KMS-11 (cell line): ENCODE results near the gene MLANA.
A peak's percentile ranks its signal among the peaks of the same experiment; 100 is the strongest.
"Not testable (repeated sequence)": the region's sequence is repeated elsewhere in the genome, so short reads cannot be mapped to it uniquely, and the experiment has no call there.

Source experiments
- H2AFZ ChIP-seq: fragments of 200-600 bp; sonication (generic); 2 replicates; pipeline ENCODE4 v1.6.1; 2016; ENCODE audit warnings: antibody characterized with exemption, mixed run types, low read depth
- H3K27ac ChIP-seq: fragments of 200-600 bp; sonication (generic); 2 replicates; pipeline ENCODE4 v1.6.1; 2016; ENCODE audit warnings: mild to moderate bottlenecking, mixed run types
- H3K27me3 ChIP-seq: fragments of 200-600 bp; sonication (generic); 2 replicates; pipeline ENCODE4 v1.6.1; 2017; ENCODE audit warnings: mild to moderate bottlenecking, low read depth, mixed run types, moderate library complexity; ENCODE audit not compliant: insufficient read depth
- H3K36me3 ChIP-seq: fragments of 200-600 bp; sonication (generic); 2 replicates; pipeline ENCODE4 v1.6.1; 2017; ENCODE audit warnings: mild to moderate bottlenecking, mixed run types; ENCODE audit not compliant: insufficient read depth
- H3K4me1 ChIP-seq: fragments of 200-600 bp; sonication (generic); 2 replicates; pipeline ENCODE4 v1.6.1; 2016; ENCODE audit warnings: mild to moderate bottlenecking, low read depth, mixed run types; ENCODE audit not compliant: poor library complexity, severe bottlenecking
- H3K4me2 ChIP-seq: fragments of 200-600 bp; sonication (generic); 2 replicates; pipeline ENCODE4 v1.7.0; 2016; ENCODE audit warnings: mild to moderate bottlenecking, mixed run types
- H3K4me3 ChIP-seq: fragments of 200-600 bp; sonication (generic); IDR thresholded peaks from 2 replicates; pipeline ENCODE4 v1.6.1; 2017; ENCODE audit warnings: low read depth, low read length, mixed read lengths; ENCODE audit not compliant: insufficient read depth
- H3K79me2 ChIP-seq: fragments of 200-600 bp; sonication (generic); 2 replicates; pipeline ENCODE4 v1.6.1; 2016; ENCODE audit warnings: low read depth, mixed run types; ENCODE audit not compliant: insufficient read depth
- H3K9ac ChIP-seq: fragments of 200-600 bp; sonication (generic); 2 replicates; pipeline ENCODE4 v1.6.1; 2016; ENCODE audit warnings: mild to moderate bottlenecking, mixed run types
- H4K20me1 ChIP-seq: fragments of 200-600 bp; sonication (generic); 2 replicates; pipeline ENCODE4 v1.6.1; 2016; ENCODE audit warnings: mild to moderate bottlenecking, mixed run types; ENCODE audit not compliant: insufficient read depth
- TF ChIP-seq, protein P1 (sequence below): fragments of 200-600 bp; sonication (generic); conservative IDR thresholded peaks from 2 replicates; pipeline ENCODE4 v1.6.1; 2017; ENCODE audit warnings: low read depth, mild to moderate bottlenecking, antibody characterized with exemption, low read length, moderate library complexity, mixed read lengths

The MLANA gene

DNA sequence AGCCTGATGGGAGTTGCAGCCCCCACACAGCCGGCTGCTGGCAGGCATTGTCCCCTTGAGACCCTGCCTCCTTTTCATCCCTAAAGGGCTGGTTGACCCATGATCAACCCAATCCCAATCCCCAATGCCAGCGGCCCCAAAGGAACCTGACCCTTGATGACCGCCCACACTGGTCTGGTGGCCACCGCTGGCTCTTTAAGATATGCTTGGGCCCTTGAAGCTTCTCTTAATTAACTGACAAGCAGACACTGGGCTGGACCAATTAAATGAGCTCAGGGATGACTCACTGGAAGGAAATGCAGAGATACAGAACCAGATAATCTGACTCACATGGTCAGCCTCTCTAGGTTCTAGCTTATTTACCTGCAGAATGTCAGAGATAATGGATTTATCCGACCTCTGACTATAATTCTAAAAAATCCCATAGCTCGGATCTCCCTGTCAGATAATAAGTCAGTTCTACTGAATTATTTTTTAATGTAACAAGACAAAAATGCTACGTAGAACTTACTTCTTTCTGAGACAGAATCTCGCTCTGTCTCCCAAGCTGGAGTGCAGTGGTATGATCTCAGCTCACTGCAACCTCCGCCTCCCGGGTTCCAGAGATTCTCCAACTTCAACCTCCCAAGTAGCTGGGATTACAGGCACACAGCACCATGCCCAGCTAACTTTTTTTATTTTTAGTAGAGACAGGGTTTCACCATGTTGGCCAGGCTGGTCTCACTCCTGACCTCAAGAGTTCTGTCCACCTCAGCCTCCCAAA, 11.1 kb upstream of the MLANA start:
- H3K36me3 ChIP-seq, result no peaks in the 10 kb centered on the region
- no peak overlapping the region for H3K4me3 ChIP-seq
- H4K20me1 ChIP-seq, result no peaks in the 10 kb centered on the region
- no peaks in the 10 kb centered on the region for H3K79me2 ChIP-seq
- H3K4me1 ChIP-seq, result no peaks in the 10 kb centered on the region
- no peak overlapping the region for H3K9ac ChIP-seq
- no peak overlapping the region for H2AFZ ChIP-seq
- no peak overlapping the region for H3K4me2 ChIP-seq
- H3K27ac ChIP-seq, result no peak overlapping the region
- no peaks in the 10 kb centered on the region for H3K27me3 ChIP-seq
- TF ChIP-seq, protein P1, sequence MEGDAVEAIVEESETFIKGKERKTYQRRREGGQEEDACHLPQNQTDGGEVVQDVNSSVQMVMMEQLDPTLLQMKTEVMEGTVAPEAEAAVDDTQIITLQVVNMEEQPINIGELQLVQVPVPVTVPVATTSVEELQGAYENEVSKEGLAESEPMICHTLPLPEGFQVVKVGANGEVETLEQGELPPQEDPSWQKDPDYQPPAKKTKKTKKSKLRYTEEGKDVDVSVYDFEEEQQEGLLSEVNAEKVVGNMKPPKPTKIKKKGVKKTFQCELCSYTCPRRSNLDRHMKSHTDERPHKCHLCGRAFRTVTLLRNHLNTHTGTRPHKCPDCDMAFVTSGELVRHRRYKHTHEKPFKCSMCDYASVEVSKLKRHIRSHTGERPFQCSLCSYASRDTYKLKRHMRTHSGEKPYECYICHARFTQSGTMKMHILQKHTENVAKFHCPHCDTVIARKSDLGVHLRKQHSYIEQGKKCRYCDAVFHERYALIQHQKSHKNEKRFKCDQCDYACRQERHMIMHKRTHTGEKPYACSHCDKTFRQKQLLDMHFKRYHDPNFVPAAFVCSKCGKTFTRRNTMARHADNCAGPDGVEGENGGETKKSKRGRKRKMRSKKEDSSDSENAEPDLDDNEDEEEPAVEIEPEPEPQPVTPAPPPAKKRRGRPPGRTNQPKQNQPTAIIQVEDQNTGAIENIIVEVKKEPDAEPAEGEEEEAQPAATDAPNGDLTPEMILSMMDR, result no peak

DNA sequence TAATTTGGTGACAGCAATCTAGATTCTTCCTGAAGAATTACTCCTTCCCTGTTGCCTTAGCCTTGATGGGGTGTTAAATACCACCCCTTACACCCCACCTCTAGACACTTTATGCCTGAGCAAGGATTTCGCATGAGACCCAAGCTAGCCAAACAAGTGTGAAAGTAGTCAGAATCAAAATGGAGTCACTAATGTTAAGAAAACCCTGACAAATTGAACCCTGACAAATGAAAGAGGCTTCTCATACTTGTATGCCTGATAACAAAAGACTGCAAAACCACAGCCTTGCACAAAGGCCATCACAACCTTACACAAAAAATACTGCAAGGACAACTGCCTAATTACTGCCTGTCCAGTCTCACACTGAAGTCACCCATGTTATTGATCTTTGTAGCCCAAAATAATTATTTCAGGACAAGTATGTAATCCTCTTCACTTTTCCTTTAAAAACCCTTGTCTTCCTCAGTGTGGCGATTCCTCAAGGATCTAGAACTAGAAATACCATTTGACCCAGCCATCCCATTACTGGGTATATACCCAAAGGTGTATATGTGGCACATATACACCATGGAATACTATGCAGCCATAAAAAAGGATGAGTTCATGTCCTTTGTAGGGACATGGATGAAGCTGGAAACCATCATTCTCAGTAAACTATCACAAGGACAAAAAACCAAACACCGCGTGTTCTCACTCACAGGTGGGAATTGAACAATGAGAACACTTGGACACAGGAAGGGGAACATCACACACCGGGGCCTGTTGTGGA, 8.3 kb upstream of the MLANA start:
- not testable (repeated sequence) for H3K4me2 ChIP-seq, H3K27ac ChIP-seq, H3K9ac ChIP-seq, H3K4me3 ChIP-seq, H2AFZ ChIP-seq, H3K27me3 ChIP-seq, H3K36me3 ChIP-seq, H4K20me1 ChIP-seq, H3K79me2 ChIP-seq, H3K4me1 ChIP-seq

DNA sequence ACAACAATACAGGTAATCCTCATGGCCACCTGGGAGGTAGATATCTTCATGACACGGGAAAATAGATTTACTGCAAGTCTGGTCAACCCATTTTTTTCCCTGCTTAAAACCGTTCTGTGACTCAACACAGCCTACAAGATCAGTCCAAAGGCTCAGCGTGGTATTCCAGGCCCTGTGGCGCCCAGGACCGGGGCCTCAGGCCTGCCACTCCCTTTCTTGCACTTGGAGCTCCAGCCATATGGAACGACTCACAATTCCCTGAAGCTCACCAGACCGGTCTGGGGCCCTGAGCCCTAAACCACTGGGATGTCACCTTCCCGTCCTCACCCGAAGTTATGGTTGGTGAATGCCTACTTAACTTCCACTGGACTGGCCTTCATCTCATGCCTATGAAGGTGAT, 6.5 kb upstream of the MLANA start:
- H3K4me1 ChIP-seq, result peaks cover 5% of the 10 kb centered on the region
- no peaks in the 10 kb centered on the region for H3K36me3 ChIP-seq
- TF ChIP-seq, protein P1, result no peak
- no peak overlapping the region for H3K4me3 ChIP-seq
- no peaks in the 10 kb centered on the region for H3K27me3 ChIP-seq
- no peak overlapping the region for H3K9ac ChIP-seq
- H4K20me1 ChIP-seq, result no peaks in the 10 kb centered on the region
- no peak overlapping the region for H2AFZ ChIP-seq
- no peak overlapping the region for H3K27ac ChIP-seq
- no peaks in the 10 kb centered on the region for H3K79me2 ChIP-seq
- no peak overlapping the region for H3K4me2 ChIP-seq

DNA sequence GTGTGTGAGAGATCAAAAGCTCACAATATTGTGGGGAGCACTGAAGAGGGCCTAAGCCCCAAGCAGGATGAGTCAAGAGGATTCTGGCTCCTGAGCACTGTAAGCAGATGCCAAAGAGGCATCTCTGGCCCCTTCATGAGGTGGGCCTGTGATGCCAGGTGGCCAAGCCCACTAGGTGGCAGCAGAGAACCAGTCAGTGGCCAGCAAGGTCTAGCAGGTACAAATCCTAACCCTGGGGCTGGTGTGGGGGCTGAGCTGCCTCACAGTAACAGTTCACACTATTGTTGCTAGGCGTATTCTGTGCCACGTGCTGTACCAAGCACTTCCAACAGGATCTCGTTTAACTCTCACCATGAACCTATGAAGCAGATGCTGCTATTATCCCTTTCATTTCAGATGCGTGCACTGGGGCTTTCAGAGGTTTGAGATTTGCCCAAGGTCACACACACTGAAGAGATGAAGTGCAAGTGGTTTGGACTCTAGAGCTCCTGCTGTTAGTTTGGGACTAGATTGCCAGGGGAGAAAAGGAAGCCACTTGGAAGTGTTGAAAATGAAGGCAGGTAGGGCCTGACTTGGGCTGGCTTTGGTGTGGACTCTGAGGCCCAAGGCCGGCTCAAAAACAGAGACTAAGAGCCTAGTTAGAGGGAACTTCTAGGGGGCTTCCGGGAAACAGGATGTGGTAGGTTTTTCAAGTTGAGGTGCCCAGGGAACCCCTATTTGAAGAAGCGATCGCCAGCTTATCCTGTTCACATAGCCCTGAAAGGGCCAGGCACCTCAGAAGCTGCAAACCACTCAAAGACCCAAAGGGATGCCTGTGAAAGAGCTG, 4.4 kb upstream of the MLANA start:
- H3K4me2 ChIP-seq, result peak overlapping the region; percentile 5; the same call in 1 of the 2 replicates
- peak overlapping the region; percentile 60 for H2AFZ ChIP-seq
- H3K36me3 ChIP-seq, result no peaks in the 10 kb centered on the region
- peaks cover 5% of the 10 kb centered on the region for H3K4me1 ChIP-seq
- no peak overlapping the region for H3K27ac ChIP-seq
- TF ChIP-seq, protein P1, result peak; percentile 93
- H3K9ac ChIP-seq, result no peak overlapping the region
- H4K20me1 ChIP-seq, result no peaks in the 10 kb centered on the region
- no peaks in the 10 kb centered on the region for H3K27me3 ChIP-seq
- H3K79me2 ChIP-seq, result no peaks in the 10 kb centered on the region
- H3K4me3 ChIP-seq, result no peak overlapping the region
